Adipocyte (in vitro differentiated cells): Measurements from ENCODE around the gene ZC2HC1B.
A peak's percentile ranks its signal among the peaks of the same experiment; 100 is the strongest.
"Not testable (repeated sequence)": the region's sequence is repeated elsewhere in the genome, so short reads cannot be mapped to it uniquely, and the experiment has no call there.

ENCODE experiments used
- DNase-seq: peaks from one replicate; pipeline ENCODE4 v3.0.0-alpha.2; 2015; ENCODE audit warnings: low read depth
- H3K27me3 ChIP-seq: replicated peaks from 2 replicates; pipeline ENCODE4 v1.7.0; 2013; ENCODE audit warnings: mild to moderate bottlenecking, low read length, moderate library complexity; ENCODE audit not compliant: control insufficient read depth, insufficient read depth
- H3K36me3 ChIP-seq: 2 replicates; pipeline ENCODE4 v1.7.0; 2013; ENCODE audit warnings: low read length, mild to moderate bottlenecking, moderate library complexity; ENCODE audit not compliant: control insufficient read depth, insufficient read depth, severe bottlenecking
- H3K4me1 ChIP-seq: 2 replicates; pipeline ENCODE4 v1.7.0; 2013; ENCODE audit warnings: mild to moderate bottlenecking, low read length, moderate library complexity; ENCODE audit not compliant: control insufficient read depth, insufficient read depth
- H3K4me3 ChIP-seq: 2 replicates; pipeline ENCODE4 v1.7.0; 2013; ENCODE audit warnings: mild to moderate bottlenecking, low read length, moderate library complexity
- H3K9ac ChIP-seq: 2 replicates; pipeline ENCODE4 v1.7.0; 2013; ENCODE audit warnings: mild to moderate bottlenecking, low read length, moderate library complexity
- H3K9me3 ChIP-seq: 2 replicates; pipeline ENCODE4 v1.7.0; 2013; ENCODE audit warnings: mild to moderate bottlenecking, low read length, moderate library complexity; ENCODE audit not compliant: control insufficient read depth

Gene ZC2HC1B

GRCh38 chr6:143842902-143843676 lies 21.2 kb upstream of the ZC2HC1B start, which contains the start of gene LTV1:
Gene LTV1, plus strand, starts transcription at chr6:143843338. Its CDS starts 140 bp downstream, at chr6:143843478.
- peak; percentile 99 for DNase-seq
- peaks cover 23% of the 10 kb centered on the region for H3K4me1 ChIP-seq
- no peaks in the 10 kb centered on the region for H3K9me3 ChIP-seq
- H3K9ac ChIP-seq = peak within 1 kb of the TSS; percentile 90
- peaks cover 36% of the 10 kb centered on the region for H3K36me3 ChIP-seq
- peak within 1 kb of the TSS; percentile 85 for H3K4me3 ChIP-seq
- H3K27me3 ChIP-seq = no peaks in the 10 kb centered on the region

- H3K36me3 ChIP-seq = peaks cover 41% of the 10 kb centered on the region
- DNase-seq = no peak
- H3K4me1 ChIP-seq = peaks cover 23% of the 10 kb centered on the region
- peak overlapping the region; percentile 90 for H3K9ac ChIP-seq
- no peaks in the 10 kb centered on the region for H3K9me3 ChIP-seq
- H3K27me3 ChIP-seq = no peaks in the 10 kb centered on the region
- H3K4me3 ChIP-seq = peak overlapping the region; percentile 85
Observed at GRCh38 chr6:143843677-143843999, 20.6 kb upstream of the ZC2HC1B start.

GRCh38 chr6:143844006-143844405 lies 20.3 kb upstream of the ZC2HC1B start:
- H3K4me1 ChIP-seq = peaks cover 23% of the 10 kb centered on the region
- H3K27me3 ChIP-seq = no peaks in the 10 kb centered on the region
- DNase-seq = peak; percentile 35
- H3K4me3 ChIP-seq = peak overlapping the region; percentile 85
- H3K9me3 ChIP-seq = no peaks in the 10 kb centered on the region
- peak overlapping the region; percentile 90 for H3K9ac ChIP-seq
- peaks cover 45% of the 10 kb centered on the region for H3K36me3 ChIP-seq

GRCh38 chr6:143845033-143845432 lies 19.2 kb upstream of the ZC2HC1B start:
- peak overlapping the region; percentile 90 for H3K9ac ChIP-seq
- H3K36me3 ChIP-seq = peaks cover 55% of the 10 kb centered on the region
- H3K27me3 ChIP-seq = no peaks in the 10 kb centered on the region
- DNase-seq = no peak
- peaks cover 23% of the 10 kb centered on the region for H3K4me1 ChIP-seq
- peak overlapping the region; percentile 85 for H3K4me3 ChIP-seq
- H3K9me3 ChIP-seq = no peaks in the 10 kb centered on the region

- Histone ChIP-seq H3K36me3 (peaks cover 83% of the 10 kb centered on the region), H3K9me3 (peaks cover 16% of the 10 kb centered on the region)
- not testable (repeated sequence) for H3K4me3 ChIP-seq, DNase-seq, H3K4me1 ChIP-seq, H3K9ac ChIP-seq, H3K27me3 ChIP-seq
Observed at GRCh38 chr6:143851706-143852105, 12.6 kb upstream of the ZC2HC1B start.

- not testable (repeated sequence) for H3K4me3 ChIP-seq, H3K4me1 ChIP-seq, H3K9ac ChIP-seq, H3K27me3 ChIP-seq, DNase-seq
- Histone ChIP-seq H3K9me3 (peaks cover 16% of the 10 kb centered on the region), H3K36me3 (peaks cover 84% of the 10 kb centered on the region)
Observed at GRCh38 chr6:143855057-143855456, 9.2 kb upstream of the ZC2HC1B start.

- H3K9me3 ChIP-seq = peaks cover 16% of the 10 kb centered on the region
- not testable (repeated sequence) for H3K4me3 ChIP-seq, H3K4me1 ChIP-seq, H3K9ac ChIP-seq, DNase-seq, H3K27me3 ChIP-seq
- peaks cover 84% of the 10 kb centered on the region for H3K36me3 ChIP-seq
Observed at GRCh38 chr6:143856762-143857161, 7.5 kb upstream of the ZC2HC1B start.

GRCh38 chr6:143857651-143858050 lies 6.6 kb upstream of the ZC2HC1B start:
- Histone ChIP-seq H3K9me3 (peaks cover 16% of the 10 kb centered on the region), H3K4me3 (no peak overlapping the region), H3K27me3 (no peaks in the 10 kb centered on the region), H3K4me1 (no peaks in the 10 kb centered on the region), H3K36me3 (peaks cover 84% of the 10 kb centered on the region), H3K9ac (no peak overlapping the region)
- DNase-seq = no peak

GRCh38 chr6:143859891-143860660 lies 4.2 kb upstream of the ZC2HC1B start:
- no peak overlapping the region for H3K4me3 ChIP-seq
- peak; percentile 27 for DNase-seq
- H3K4me1 ChIP-seq = no peaks in the 10 kb centered on the region
- peaks cover 8% of the 10 kb centered on the region for H3K9me3 ChIP-seq
- H3K36me3 ChIP-seq = peaks cover 100% of the 10 kb centered on the region
- no peak overlapping the region for H3K9ac ChIP-seq
- no peaks in the 10 kb centered on the region for H3K27me3 ChIP-seq

GRCh38 chr6:143863771-143864170 lies 503 bp upstream of the ZC2HC1B start:
- no peak for DNase-seq
- Histone ChIP-seq H3K27me3 (no peaks in the 10 kb centered on the region), H3K4me1 (no peaks in the 10 kb centered on the region), H3K4me3 (no peak overlapping the region), H3K9ac (no peak overlapping the region), H3K36me3 (peaks cover 74% of the 10 kb centered on the region), H3K9me3 (no peaks in the 10 kb centered on the region)

GRCh38 chr6:143867236-143867635 lies 3.0 kb downstream of the ZC2HC1B start:
- no peak overlapping the region for H3K9ac ChIP-seq
- peaks cover 39% of the 10 kb centered on the region for H3K36me3 ChIP-seq
- H3K9me3 ChIP-seq = no peaks in the 10 kb centered on the region
- DNase-seq = no peak
- no peak overlapping the region for H3K4me3 ChIP-seq
- no peaks in the 10 kb centered on the region for H3K4me1 ChIP-seq
- no peaks in the 10 kb centered on the region for H3K27me3 ChIP-seq
